GM23248 (cell line): ENCODE results near the gene IFNA16. TPM values are rescaled to one million over a fixed set of nuclear protein-coding genes. Genes with fewer than 3 reads are reported as not detected.

Source experiments
- polyA plus RNA-seq: library from polyadenylated mRNA; unstranded; fragments of >200 nt; fragmentation: Nextera tagmentation; extraction: Ambion mirVana; gene quantifications from 2 replicates; pipeline ENCODE4 v1.2.1, GENCODE V29; 2016
- total RNA-seq: library from RNA; depleted of rRNA; stranded (reverse); fragments of >200 nt; shearing (Covaris generic); gene quantifications from 2 replicates; pipeline ENCODE4 v1.2.3, GENCODE V29; 2014; rRNA removed

Gene IFNA16
- total and polyA plus RNA-seq, 2 experiments from 2014 or later: not detected

Other genes starting within 250 kb of the IFNA16 start
- gene HACD4, start 185.7 kb downstream of the IFNA16 start, total RNA-seq: 4.7 and 7.5 TPM in 2 replicates
- 2.7 and 3.8 TPM in 2 replicates for gene HACD4, start 185.7 kb downstream of the IFNA16 start, polyA plus RNA-seq
- not detected in 2 replicates for gene IFNB1, start 139.4 kb downstream of the IFNA16 start, total RNA-seq
- not detected in 2 replicates for gene IFNB1, start 139.4 kb downstream of the IFNA16 start, polyA plus RNA-seq
- gene IFNW1, start 75.5 kb downstream of the IFNA16 start, total RNA-seq: not detected in 2 replicates
- not detected in 2 replicates for gene IFNW1, start 75.5 kb downstream of the IFNA16 start, polyA plus RNA-seq
- not detected in 2 replicates for gene IFNA21, start 50.7 kb downstream of the IFNA16 start, total RNA-seq
- gene IFNA21, start 50.7 kb downstream of the IFNA16 start, polyA plus RNA-seq: not detected in 2 replicates
- gene IFNA4, start 29.7 kb downstream of the IFNA16 start, total RNA-seq: not detected in 2 replicates
- gene IFNA4, start 29.7 kb downstream of the IFNA16 start, polyA plus RNA-seq: not detected in 2 replicates
- not detected in 2 replicates for gene IFNA7, start 15.1 kb downstream of the IFNA16 start, total RNA-seq
- gene IFNA7, start 15.1 kb downstream of the IFNA16 start, polyA plus RNA-seq: not detected in 2 replicates
- gene IFNA10, start 10.2 kb downstream of the IFNA16 start, total RNA-seq: not detected in 2 replicates
- gene IFNA10, start 10.2 kb downstream of the IFNA16 start, polyA plus RNA-seq: not detected in 2 replicates
- not detected in 2 replicates for gene IFNA17, start 10.9 kb upstream of the IFNA16 start, total RNA-seq
- gene IFNA17, start 10.9 kb upstream of the IFNA16 start, polyA plus RNA-seq: not detected in 2 replicates
- gene IFNA14, start 22.7 kb upstream of the IFNA16 start, total RNA-seq: not detected in 2 replicates
- gene IFNA14, start 22.7 kb upstream of the IFNA16 start, polyA plus RNA-seq: not detected in 2 replicates
- gene IFNA5, start 88.0 kb upstream of the IFNA16 start, total RNA-seq: not detected in 2 replicates
- gene IFNA5, start 88.0 kb upstream of the IFNA16 start, polyA plus RNA-seq: not detected in 2 replicates
- gene KLHL9, start 118.1 kb upstream of the IFNA16 start, total RNA-seq: 41.9 and 49.4 TPM in 2 replicates
- gene KLHL9, start 118.1 kb upstream of the IFNA16 start, polyA plus RNA-seq: 28.8 and 29.5 TPM in 2 replicates
- not detected in 2 replicates for gene IFNA6, start 133.6 kb upstream of the IFNA16 start, total RNA-seq
- gene IFNA6, start 133.6 kb upstream of the IFNA16 start, polyA plus RNA-seq: not detected in 2 replicates
- gene IFNA13, start 150.7 kb upstream of the IFNA16 start, total RNA-seq: not detected in 2 replicates
- not detected in 2 replicates for gene IFNA13, start 150.7 kb upstream of the IFNA16 start, polyA plus RNA-seq
- gene IFNA2, start 168.1 kb upstream of the IFNA16 start, total RNA-seq: not detected in 2 replicates
- gene IFNA2, start 168.1 kb upstream of the IFNA16 start, polyA plus RNA-seq: not detected in 2 replicates
- gene IFNA8, start 191.8 kb upstream of the IFNA16 start, total RNA-seq: not detected in 2 replicates
- not detected in 2 replicates for gene IFNA8, start 191.8 kb upstream of the IFNA16 start, polyA plus RNA-seq
- gene IFNA1, start 223.1 kb upstream of the IFNA16 start, total RNA-seq: not detected in 2 replicates
- gene IFNA1, start 223.1 kb upstream of the IFNA16 start, polyA plus RNA-seq: 1.1 and 1.6 TPM in 2 replicates